ENCODE data around the gene CDC27. TPM values are rescaled to one million over a fixed set of nuclear protein-coding genes. Genes with fewer than 3 reads are reported as not detected.
"Not testable (repeated sequence)": the region's sequence is repeated elsewhere in the genome, so short reads cannot be mapped to it uniquely, and the experiment has no call there.

Gene CDC27
- total RNA-seq, 4 donors from 2014 or later = 48.2 to 51.1 (median 49.1) TPM

DNA sequence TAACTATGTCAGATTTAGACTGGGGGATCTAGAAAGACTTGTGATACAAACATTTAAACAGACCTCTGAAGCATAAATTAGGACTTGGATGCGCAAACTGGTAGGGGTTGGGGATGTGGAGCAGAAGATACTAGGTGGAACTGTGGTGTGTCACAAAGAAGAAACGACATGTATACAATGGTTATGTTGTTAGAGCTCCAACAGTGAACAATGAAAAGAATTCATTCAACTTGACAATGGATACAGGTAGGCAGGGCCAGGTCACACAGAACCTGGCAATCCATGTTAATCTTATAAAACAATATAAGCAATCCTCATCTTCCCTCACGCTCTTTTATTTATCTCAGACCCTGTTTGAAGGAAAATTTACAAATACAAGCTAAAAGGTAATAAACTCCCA is 102.0 kb downstream of the CDC27 start:
- DNase-seq (ENCODE audit: extremely low spot score) = no peak
- Histone ChIP-seq H3K27me3 (no peaks in the 10 kb centered on the region), H3K27ac (replicated peaks in 1 of 4) (no peak overlapping the region), H3K9me3 (no peaks in the 10 kb centered on the region), H3K4me3 (no peak overlapping the region), H3K36me3 (no peaks in the 10 kb centered on the region), H3K4me1 (peaks cover 0 to 16% (median 12%) of the 10 kb centered on the region in 4 donors)
- TF ChIP-seq POLR2AphosphoS5 (IDR thresholded peaks at IDR 0.05) (no peak), POLR2A (IDR thresholded peaks at IDR 0.05; ENCODE audit: low read depth) (no peak), EP300 (IDR thresholded peaks at IDR 0.05) (no peak)
- TF ChIP-seq, protein P1, sequence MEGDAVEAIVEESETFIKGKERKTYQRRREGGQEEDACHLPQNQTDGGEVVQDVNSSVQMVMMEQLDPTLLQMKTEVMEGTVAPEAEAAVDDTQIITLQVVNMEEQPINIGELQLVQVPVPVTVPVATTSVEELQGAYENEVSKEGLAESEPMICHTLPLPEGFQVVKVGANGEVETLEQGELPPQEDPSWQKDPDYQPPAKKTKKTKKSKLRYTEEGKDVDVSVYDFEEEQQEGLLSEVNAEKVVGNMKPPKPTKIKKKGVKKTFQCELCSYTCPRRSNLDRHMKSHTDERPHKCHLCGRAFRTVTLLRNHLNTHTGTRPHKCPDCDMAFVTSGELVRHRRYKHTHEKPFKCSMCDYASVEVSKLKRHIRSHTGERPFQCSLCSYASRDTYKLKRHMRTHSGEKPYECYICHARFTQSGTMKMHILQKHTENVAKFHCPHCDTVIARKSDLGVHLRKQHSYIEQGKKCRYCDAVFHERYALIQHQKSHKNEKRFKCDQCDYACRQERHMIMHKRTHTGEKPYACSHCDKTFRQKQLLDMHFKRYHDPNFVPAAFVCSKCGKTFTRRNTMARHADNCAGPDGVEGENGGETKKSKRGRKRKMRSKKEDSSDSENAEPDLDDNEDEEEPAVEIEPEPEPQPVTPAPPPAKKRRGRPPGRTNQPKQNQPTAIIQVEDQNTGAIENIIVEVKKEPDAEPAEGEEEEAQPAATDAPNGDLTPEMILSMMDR (IDR thresholded peaks at IDR 0.05) = no peak
- intact Hi-C loops (cut with DNase I) = no loop called here
- WGBS = 89% methylated on average over 3 of the region's 3 CpGs

GRCh38 chr17:47085736-47086135 is 103.4 kb downstream of the CDC27 start:
- intact Hi-C loops (cut with DNase I) = no loop called here

GRCh38 chr17:47078801-47079200 is 110.3 kb downstream of the CDC27 start:
- H3K27ac ChIP-seq (replicated peaks in 1 of 4) = no peak overlapping the region
- 90% methylated on average over 3 of the region's 3 CpGs for WGBS
- intact Hi-C loops (cut with DNase I) = no loop called here
- no peaks in the 10 kb centered on the region for H3K9me3 ChIP-seq
- no peaks in the 10 kb centered on the region for H3K27me3 ChIP-seq
- H3K4me3 ChIP-seq = no peak overlapping the region
- H3K4me1 ChIP-seq = no peaks in the 10 kb centered on the region
- TF ChIP-seq, protein P1 (IDR thresholded peaks at IDR 0.05) = no peak
- no peak for TF ChIP-seq POLR2A (IDR thresholded peaks at IDR 0.05; ENCODE audit: low read depth)
- no peak for TF ChIP-seq POLR2AphosphoS5 (IDR thresholded peaks at IDR 0.05)
- TF ChIP-seq EP300 (IDR thresholded peaks at IDR 0.05) = no peak
- peaks cover 0 to 5% (median 2%) of the 10 kb centered on the region in 4 donors for H3K36me3 ChIP-seq
- no peak for DNase-seq (ENCODE audit: extremely low spot score)

More at GRCh38 chr17:47085736-47086135, 103.4 kb downstream of the CDC27 start:
- DNase-seq (ENCODE audit: extremely low spot score) = no peak
- no peaks in the 10 kb centered on the region for H3K27me3 ChIP-seq
- no peak for TF ChIP-seq POLR2AphosphoS5 (IDR thresholded peaks at IDR 0.05)
- TF ChIP-seq, protein P1 (IDR thresholded peaks at IDR 0.05) = no peak
- no peak for TF ChIP-seq EP300 (IDR thresholded peaks at IDR 0.05)
- no peak for TF ChIP-seq POLR2A (IDR thresholded peaks at IDR 0.05; ENCODE audit: low read depth)
- peaks cover 0 to 5% (median 0%) of the 10 kb centered on the region in 4 donors for H3K36me3 ChIP-seq
- peaks cover 0 to 16% (median 12%) of the 10 kb centered on the region in 4 donors for H3K4me1 ChIP-seq
- WGBS = 88% methylated on average over 1 of the region's 1 CpG
- H3K9me3 ChIP-seq = no peaks in the 10 kb centered on the region
- H3K27ac ChIP-seq (replicated peaks in 1 of 4) = no peak overlapping the region
- no peak overlapping the region for H3K4me3 ChIP-seq

GRCh38 chr17:47077576-47077975 is 111.5 kb downstream of the CDC27 start:
- Histone ChIP-seq H3K4me1 (no peaks in the 10 kb centered on the region), H3K27ac (replicated peaks in 1 of 4) (no peak overlapping the region), H3K27me3 (no peaks in the 10 kb centered on the region), H3K36me3 (peaks cover 0 to 5% (median 2%) of the 10 kb centered on the region in 4 donors), H3K9me3 (no peaks in the 10 kb centered on the region), H3K4me3 (no peak overlapping the region)
- no peak for DNase-seq (ENCODE audit: extremely low spot score)
- intact Hi-C loops (cut with DNase I) = no loop called here
- WGBS = 77% methylated on average over 2 of the region's 2 CpGs
- TF ChIP-seq POLR2A (IDR thresholded peaks at IDR 0.05; ENCODE audit: low read depth) = no peak
- no peak for TF ChIP-seq EP300 (IDR thresholded peaks at IDR 0.05)
- TF ChIP-seq POLR2AphosphoS5 (IDR thresholded peaks at IDR 0.05) = no peak
- TF ChIP-seq, protein P1 (IDR thresholded peaks at IDR 0.05) = no peak

- DNase-seq (ENCODE audit: extremely low spot score) = no peak
These were observed 112.9 kb downstream of the CDC27 start for GRCh38 chr17:47076171-47076570.

GRCh38 chr17:47074361-47074760 is 114.7 kb downstream of the CDC27 start:
- intact Hi-C loops (cut with DNase I) = not testable (repeated sequence)
- WGBS = 77% methylated on average over 1 of the region's 1 CpG

More at GRCh38 chr17:47076171-47076570, 112.9 kb downstream of the CDC27 start:
- peaks cover 0 to under 1% (median 0%) of the 10 kb centered on the region in 4 donors for H3K4me1 ChIP-seq
- TF ChIP-seq POLR2AphosphoS5 (IDR thresholded peaks at IDR 0.05) (no peak), EP300 (IDR thresholded peaks at IDR 0.05) (no peak), POLR2A (IDR thresholded peaks at IDR 0.05; ENCODE audit: low read depth) (no peak)
- TF ChIP-seq, protein P1 (IDR thresholded peaks at IDR 0.05) = no peak
- no peak overlapping the region for H3K27ac ChIP-seq (replicated peaks in 1 of 4)
- peaks cover 0 to 4% (median 0%) of the 10 kb centered on the region in 4 donors for H3K36me3 ChIP-seq
- no peaks in the 10 kb centered on the region for H3K27me3 ChIP-seq
- intact Hi-C loops (cut with DNase I) = no loop called here
- WGBS = 47% methylated on average over 1 of the region's 1 CpG
- H3K9me3 ChIP-seq = no peaks in the 10 kb centered on the region
- H3K4me3 ChIP-seq = no peak overlapping the region

DNA sequence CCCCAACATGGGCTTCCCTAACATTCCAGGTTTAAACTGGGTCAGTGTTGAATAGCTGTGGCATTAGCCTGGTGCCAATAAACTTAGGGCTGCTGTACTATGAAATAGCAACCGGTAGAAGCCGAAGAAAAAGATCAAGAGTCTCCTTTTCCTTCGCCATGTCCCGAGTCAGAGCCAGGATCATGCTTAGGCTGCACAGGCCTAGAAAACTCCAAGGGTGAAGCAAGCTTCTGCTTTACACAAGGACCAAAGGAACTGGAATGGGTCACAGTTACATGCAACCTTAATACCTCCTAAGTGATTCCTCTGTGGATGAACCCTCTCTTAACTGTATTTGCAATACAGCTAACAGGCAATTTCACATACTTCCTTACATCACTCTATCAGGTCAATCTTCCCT is 115.5 kb downstream of the CDC27 start:
- H3K9me3 ChIP-seq; intact Hi-C loops (cut with DNase I); DNase-seq (ENCODE audit: extremely low spot score); H3K4me3 ChIP-seq; H3K4me1 ChIP-seq; H3K27me3 ChIP-seq; H3K27ac ChIP-seq (replicated peaks in 1 of 4); H3K36me3 ChIP-seq: not testable (repeated sequence)
- WGBS = 100% methylated on average over 4 of the region's 4 CpGs

More at GRCh38 chr17:47074361-47074760, 114.7 kb downstream of the CDC27 start:
- H3K27ac ChIP-seq (replicated peaks in 1 of 4); H3K9me3 ChIP-seq; H3K27me3 ChIP-seq; H3K4me3 ChIP-seq; H3K4me1 ChIP-seq; DNase-seq (ENCODE audit: extremely low spot score); H3K36me3 ChIP-seq: not testable (repeated sequence)
